ENCODE data around the gene EGR2.

EGR2 gene

GRCh38 chr10:62816331-62817120 lies at the start of gene EGR2:
Gene EGR2 (minus strand): TSS chr10:62816366. CDS start chr10:62816029, 337 bp downstream.
- peak; percentile 82 for DNase-seq

GRCh38 chr10:62862447-62862846 lies 46.3 kb upstream of the EGR2 start:
- DNase-seq: no peak

- DNase-seq: no peak
These were observed 45.3 kb upstream of the EGR2 start for GRCh38 chr10:62861507-62861906.

GRCh38 chr10:62860946-62861345 lies 44.8 kb upstream of the EGR2 start:
- peak; percentile 6 for DNase-seq

GRCh38 chr10:62858364-62858763 lies 42.2 kb upstream of the EGR2 start:
- DNase-seq: no peak

GRCh38 chr10:62856021-62856420 lies 39.9 kb upstream of the EGR2 start:
- DNase-seq: no peak

- DNase-seq: no peak
These were observed 37.5 kb upstream of the EGR2 start for GRCh38 chr10:62853710-62854109.

- DNase-seq: no peak
These were observed 37.0 kb upstream of the EGR2 start for GRCh38 chr10:62852961-62853702.

GRCh38 chr10:62851442-62851841 lies 35.3 kb upstream of the EGR2 start:
- no peak for DNase-seq

GRCh38 chr10:62850646-62851045 lies 34.5 kb upstream of the EGR2 start:
- DNase-seq: no peak

- no peak for DNase-seq
These were observed 31.3 kb upstream of the EGR2 start for GRCh38 chr10:62847433-62847832.

GRCh38 chr10:62844280-62845011 lies 28.3 kb upstream of the EGR2 start:
- no peak for DNase-seq

- no peak for DNase-seq
These were observed 27.4 kb upstream of the EGR2 start for GRCh38 chr10:62843600-62843999.

GRCh38 chr10:62842983-62843382 lies 26.8 kb upstream of the EGR2 start:
- DNase-seq: no peak

- DNase-seq: no peak
These were observed 23.4 kb upstream of the EGR2 start for GRCh38 chr10:62839590-62839989.

GRCh38 chr10:62831346-62831745 lies 15.2 kb upstream of the EGR2 start:
- DNase-seq: no peak

- DNase-seq: no peak
These were observed 14.5 kb upstream of the EGR2 start for GRCh38 chr10:62830679-62831078.

- DNase-seq: no peak
These were observed 13.5 kb upstream of the EGR2 start for GRCh38 chr10:62829622-62830021.

GRCh38 chr10:62826273-62826672 lies 10.1 kb upstream of the EGR2 start:
- DNase-seq: no peak

- DNase-seq: no peak
These were observed 4.4 kb upstream of the EGR2 start for GRCh38 chr10:62820586-62820985.

GRCh38 chr10:62819141-62819920 lies 3.2 kb upstream of the EGR2 start:
- no peak for DNase-seq

GRCh38 chr10:62818426-62819011 lies 2.4 kb upstream of the EGR2 start:
- DNase-seq: no peak
